Natural killer cell treated with Interleukin-12 subunit alpha and Interleukin-12 subunit beta and Interleukin-15 and Interleukin-18, amount 100 ng/mL, for 72 hours (primary cell): ENCODE data around the gene OR51B6. TPM values are rescaled to one million over a fixed set of nuclear protein-coding genes. Genes with fewer than 3 reads are reported as not detected.
"Not testable (repeated sequence)": the region's sequence is repeated elsewhere in the genome, so short reads cannot be mapped to it uniquely, and the experiment has no call there.

Experiments used
- ATAC-seq, 2 donors: fragments of 150-1000 bp; cut with Tn5 transposase in 1 of 2; sonication (Bioruptor Pico), chemical (Tn5 transposase) in 1 of 2; 2 replicates each; pipeline ENCODE4 v1.10.0; 2021
- DNase-seq: peaks from one replicate; pipeline ENCODE4 v3.0.0; 2022; ENCODE audit warnings: low spot score
- H3K27ac Mint-ChIP-seq, 2 donors: 1 replicate in 1 of 2; 2 replicates in 1 of 2; pipeline ENCODE4 v1.8.0; 2022; ENCODE audit warnings: mixed read lengths in 2 of 2, mild to moderate bottlenecking in 1 of 2, moderate library complexity in 1 of 2
- H3K27me3 Mint-ChIP-seq, 2 donors: 1 replicate in 1 of 2; 2 replicates in 1 of 2; pipeline ENCODE4 v1.8.0; 2022; ENCODE audit warnings: mixed read lengths in 2 of 2
- H3K36me3 Mint-ChIP-seq: one replicate; pipeline ENCODE4 v1.8.0; 2022; ENCODE audit warnings: mixed read lengths
- H3K4me1 Mint-ChIP-seq, 2 donors: 1 replicate in 1 of 2; 2 replicates in 1 of 2; pipeline ENCODE4 v1.8.0; 2022; ENCODE audit warnings: low read depth in 2 of 2, mixed read lengths in 2 of 2, mild to moderate bottlenecking in 1 of 2
- H3K4me3 Mint-ChIP-seq: one replicate; pipeline ENCODE4 v1.8.0; 2022; ENCODE audit warnings: mixed read lengths
- H3K9me3 Mint-ChIP-seq: 2 replicates; pipeline ENCODE4 v1.8.0; 2022; ENCODE audit warnings: mixed read lengths
- total RNA-seq, 2 donors: library from RNA; stranded (reverse); gene quantifications; one replicate each; pipeline ENCODE4 v1.2.3, GENCODE V29; 2022

Gene OR51B6
- total RNA-seq, 2 donors from 2014 or later = not detected

DNA sequence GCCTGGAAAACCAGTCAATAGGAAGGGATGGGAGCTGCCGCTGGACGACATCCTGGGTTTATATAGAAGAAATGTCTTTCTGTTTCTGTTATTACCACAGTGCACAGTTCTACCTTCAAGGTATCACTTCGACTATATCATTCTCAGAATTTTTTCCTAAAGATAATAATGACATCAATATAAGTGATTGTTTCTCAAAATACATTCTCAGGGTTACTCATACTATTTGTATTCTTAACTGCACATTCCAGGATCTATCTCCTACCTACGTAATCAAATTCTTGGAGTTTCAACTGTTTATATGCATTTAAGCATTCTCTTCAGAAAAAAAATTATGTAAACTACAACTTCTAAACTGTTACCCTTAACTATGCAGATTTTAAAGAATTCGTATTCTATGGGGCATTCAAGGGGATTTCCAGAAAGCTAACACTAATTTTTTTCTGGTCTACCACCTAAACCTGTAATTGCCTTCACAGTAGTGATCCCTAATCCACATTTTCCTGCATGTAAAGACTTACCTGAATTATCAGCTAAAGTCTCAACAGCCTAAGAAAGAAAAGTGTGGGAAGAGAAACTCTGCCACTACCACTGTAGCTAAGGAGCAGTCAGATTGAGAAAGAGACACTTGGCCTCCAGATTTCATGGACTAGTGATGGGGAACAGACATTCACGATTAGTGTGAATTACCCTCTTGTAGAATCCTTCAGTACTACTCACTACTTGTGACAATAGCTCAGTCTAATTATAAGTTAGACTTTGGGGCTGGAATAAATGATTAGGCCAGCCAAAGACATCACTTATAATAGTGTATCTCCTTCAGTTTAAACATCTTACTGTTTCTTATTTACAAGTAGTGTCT, 7.6 kb upstream of the OR51B6 start, which contains the start of gene OR51B5:
Gene OR51B5, minus strand, starts transcription at position 51 of the 862 bp plus-strand sequence. Its CDS starts 0 bp downstream, at position 51.
- no peak for ATAC-seq
- Mint-ChIP-seq H3K27me3 (peaks cover 8 to 10% of the 10 kb centered on the region in 2 donors), H3K27ac (no peak within 1 kb of the TSS), H3K9me3 (peaks cover 3% of the 10 kb centered on the region), H3K4me3 (no peak within 1 kb of the TSS), H3K36me3 (no peaks in the 10 kb centered on the region), H3K4me1 (no peaks in the 10 kb centered on the region)
- no peak for DNase-seq

DNA sequence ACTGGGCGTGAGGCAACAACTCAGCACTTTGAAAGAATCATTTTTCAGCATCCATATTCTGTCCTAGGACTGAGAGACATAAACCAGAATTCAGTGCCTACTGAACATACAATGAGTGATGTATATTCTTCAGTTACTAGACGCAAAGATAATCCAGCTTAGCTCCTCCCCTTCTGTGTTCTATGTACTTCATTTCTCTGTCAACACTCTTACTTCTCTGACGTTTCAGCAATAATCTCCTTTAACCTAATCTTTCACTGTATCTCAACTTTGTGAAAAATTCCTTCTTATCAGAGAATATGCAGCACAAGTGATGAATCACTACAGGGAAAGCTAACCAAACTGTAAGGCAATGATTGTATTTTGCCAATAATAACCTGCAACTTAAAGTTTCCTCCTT, 5.5 kb upstream of the OR51B6 start:
- H3K27me3 Mint-ChIP-seq = peaks cover 13 to 14% of the 10 kb centered on the region in 2 donors
- H3K27ac Mint-ChIP-seq = no peak overlapping the region
- peaks cover 3% of the 10 kb centered on the region for H3K9me3 Mint-ChIP-seq
- no peaks in the 10 kb centered on the region for H3K4me1 Mint-ChIP-seq
- no peaks in the 10 kb centered on the region for H3K36me3 Mint-ChIP-seq
- no peak overlapping the region for H3K4me3 Mint-ChIP-seq
- ATAC-seq (no peak), DNase-seq (no peak)

DNA sequence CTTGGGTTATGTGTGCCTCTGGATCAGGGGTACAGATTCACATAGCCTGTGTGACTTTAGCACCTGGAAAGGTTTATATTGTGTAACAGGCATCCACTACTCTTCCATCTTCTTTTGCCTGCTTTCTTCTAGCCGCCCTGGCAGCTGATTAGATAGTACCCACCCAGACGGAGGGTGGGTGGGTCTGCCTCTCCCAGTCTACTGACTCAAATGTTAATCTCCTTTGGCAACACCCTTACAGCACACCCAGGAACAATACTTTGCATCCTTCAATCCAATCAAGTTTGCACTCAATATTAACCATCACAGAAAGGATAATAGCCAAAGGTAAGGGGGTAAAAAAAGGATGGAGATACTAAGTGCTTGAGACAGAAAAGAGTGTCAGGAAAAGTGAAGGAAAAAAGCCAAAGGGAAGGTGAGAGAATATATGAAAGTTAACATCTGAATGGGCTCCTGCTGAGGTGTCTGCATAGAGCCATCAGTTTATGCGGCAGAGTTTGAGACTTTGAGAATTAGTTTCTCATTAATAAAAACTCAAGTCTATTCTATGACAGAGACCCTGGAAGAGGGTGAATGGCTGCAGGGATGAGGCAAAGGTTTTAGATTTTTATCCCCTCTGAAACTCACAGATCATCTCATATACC, 2.6 kb upstream of the OR51B6 start:
- Mint-ChIP-seq H3K27me3 (peaks cover 10 to 14% of the 10 kb centered on the region in 2 donors), H3K27ac (no peak overlapping the region), H3K4me3 (no peak overlapping the region), H3K36me3 (no peaks in the 10 kb centered on the region), H3K4me1 (no peaks in the 10 kb centered on the region), H3K9me3 (peaks cover 8% of the 10 kb centered on the region)
- ATAC-seq (no peak), DNase-seq (no peak)

- no peak for DNase-seq
- H3K27ac Mint-ChIP-seq = no peak overlapping the region
- no peak overlapping the region for H3K4me3 Mint-ChIP-seq
- no peak for ATAC-seq
- no peaks in the 10 kb centered on the region for H3K36me3 Mint-ChIP-seq
- peaks cover 8 to 14% of the 10 kb centered on the region in 2 donors for H3K27me3 Mint-ChIP-seq
- H3K9me3 Mint-ChIP-seq = peaks cover 8% of the 10 kb centered on the region
- no peaks in the 10 kb centered on the region for H3K4me1 Mint-ChIP-seq
Observed at GRCh38 chr11:5349550-5349949, 1.8 kb upstream of the OR51B6 start.

- peaks cover 11% of the 10 kb centered on the region for H3K9me3 Mint-ChIP-seq
- not testable (repeated sequence) for H3K4me3 Mint-ChIP-seq, H3K27ac Mint-ChIP-seq, H3K36me3 Mint-ChIP-seq, H3K27me3 Mint-ChIP-seq, H3K4me1 Mint-ChIP-seq, ATAC-seq, DNase-seq
Observed at GRCh38 chr11:5356031-5356430, 4.7 kb downstream of the OR51B6 start.

DNA sequence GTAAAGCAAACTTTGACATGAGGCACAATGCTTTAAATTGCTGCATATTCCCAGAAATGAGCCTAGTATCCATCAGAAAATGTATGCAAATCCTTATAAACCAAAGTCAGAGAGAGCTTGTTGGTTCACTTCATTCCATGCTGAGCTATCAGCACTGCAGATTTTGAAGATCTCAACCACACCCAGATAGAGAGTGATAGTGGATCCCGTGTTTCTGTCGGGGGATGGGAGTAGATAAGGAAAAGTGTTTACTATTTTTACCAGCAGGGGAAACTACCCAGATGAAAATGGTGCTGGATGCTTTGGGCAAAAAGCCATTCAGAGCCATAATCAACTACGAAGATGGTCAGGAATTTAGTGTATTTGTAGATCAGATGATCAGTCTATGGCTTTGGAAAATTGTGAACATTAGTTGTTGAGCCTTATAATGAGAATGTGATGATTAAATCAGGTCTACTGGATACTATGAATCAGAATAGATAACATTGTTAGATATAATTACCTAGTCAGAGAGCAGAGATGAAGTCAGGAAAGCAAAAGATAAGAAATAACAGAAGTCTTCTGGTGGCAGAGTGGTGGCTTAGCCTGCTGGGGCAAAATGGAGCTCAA, 10.8 kb downstream of the OR51B6 start:
- H3K27me3 Mint-ChIP-seq = peaks cover 2 to 24% of the 10 kb centered on the region in 2 donors
- no peaks in the 10 kb centered on the region for H3K36me3 Mint-ChIP-seq
- no peaks in the 10 kb centered on the region for H3K4me1 Mint-ChIP-seq
- DNase-seq (no peak), ATAC-seq (no peak)
- H3K27ac Mint-ChIP-seq = no peak overlapping the region
- H3K4me3 Mint-ChIP-seq = no peak overlapping the region
- peaks cover 5% of the 10 kb centered on the region for H3K9me3 Mint-ChIP-seq

GRCh38 chr11:5363679-5364078, 12.4 kb downstream of the OR51B6 start:
- no peak for DNase-seq
- Mint-ChIP-seq H3K4me1 (no peaks in the 10 kb centered on the region), H3K9me3 (peaks cover 2% of the 10 kb centered on the region), H3K4me3 (no peak overlapping the region), H3K36me3 (no peaks in the 10 kb centered on the region), H3K27me3 (peaks cover 2 to 17% of the 10 kb centered on the region in 2 donors), H3K27ac (no peak overlapping the region)
- ATAC-seq = no peak

- no peak for DNase-seq
- H3K4me1 Mint-ChIP-seq = no peaks in the 10 kb centered on the region
- H3K27ac Mint-ChIP-seq = no peak overlapping the region
- H3K4me3 Mint-ChIP-seq = no peak overlapping the region
- no peaks in the 10 kb centered on the region for H3K36me3 Mint-ChIP-seq
- ATAC-seq = no peak
- peaks cover 2 to 17% of the 10 kb centered on the region in 2 donors for H3K27me3 Mint-ChIP-seq
- H3K9me3 Mint-ChIP-seq = peaks cover 2% of the 10 kb centered on the region
Observed at GRCh38 chr11:5364214-5364613, 12.9 kb downstream of the OR51B6 start.

GRCh38 chr11:5366365-5366764, 15.1 kb downstream of the OR51B6 start:
- not testable (repeated sequence) for H3K36me3 Mint-ChIP-seq, DNase-seq, H3K4me1 Mint-ChIP-seq, H3K4me3 Mint-ChIP-seq, ATAC-seq, H3K27ac Mint-ChIP-seq, H3K9me3 Mint-ChIP-seq
- H3K27me3 Mint-ChIP-seq = peaks cover 2 to 17% of the 10 kb centered on the region in 2 donors

GRCh38 chr11:5366856-5367255, 15.5 kb downstream of the OR51B6 start:
- no peaks in the 10 kb centered on the region for H3K4me1 Mint-ChIP-seq
- H3K27ac Mint-ChIP-seq = no peak overlapping the region
- DNase-seq = no peak
- H3K9me3 Mint-ChIP-seq = peaks cover 2% of the 10 kb centered on the region
- peaks cover 2 to 17% of the 10 kb centered on the region in 2 donors for H3K27me3 Mint-ChIP-seq
- H3K4me3 Mint-ChIP-seq = no peak overlapping the region
- ATAC-seq = no peak
- H3K36me3 Mint-ChIP-seq = no peaks in the 10 kb centered on the region

GRCh38 chr11:5367448-5368074, 16.3 kb downstream of the OR51B6 start:
- Mint-ChIP-seq H3K9me3 (peaks cover 2% of the 10 kb centered on the region), H3K36me3 (no peaks in the 10 kb centered on the region), H3K27ac (no peak overlapping the region), H3K27me3 (peaks cover 2 to 17% of the 10 kb centered on the region in 2 donors), H3K4me1 (no peaks in the 10 kb centered on the region), H3K4me3 (no peak overlapping the region)
- DNase-seq (no peak), ATAC-seq (no peak)

DNA sequence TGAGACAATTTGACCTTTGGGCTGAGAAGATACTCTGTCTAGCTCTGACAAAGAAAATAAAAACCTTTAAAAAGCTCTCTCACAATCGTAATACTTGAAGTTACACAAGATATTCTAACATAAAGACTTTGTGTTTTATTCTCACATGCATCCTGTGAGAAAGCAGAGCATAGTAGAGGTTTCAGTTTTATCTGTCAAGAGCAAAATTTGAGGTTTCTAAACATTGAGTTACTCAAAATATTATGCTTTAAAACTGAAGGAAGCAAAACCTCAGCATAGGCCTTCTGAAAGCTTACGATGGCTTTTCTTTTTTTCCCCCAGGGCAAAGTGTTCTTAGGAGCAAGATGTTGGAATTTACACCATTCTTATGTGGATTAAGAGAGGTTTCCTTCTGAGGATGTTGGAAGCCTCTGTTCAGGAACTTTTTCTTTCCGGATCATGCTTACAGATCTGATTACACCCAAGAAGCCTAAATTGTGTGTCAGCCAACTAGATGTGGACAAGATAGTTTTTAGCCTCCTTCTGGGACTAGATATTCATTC, 17.3 kb downstream of the OR51B6 start:
- peaks cover 2 to 17% of the 10 kb centered on the region in 2 donors for H3K27me3 Mint-ChIP-seq
- H3K9me3 Mint-ChIP-seq = peaks cover 2% of the 10 kb centered on the region
- H3K27ac Mint-ChIP-seq = no peak overlapping the region
- ATAC-seq (no peak), DNase-seq (no peak)
- no peaks in the 10 kb centered on the region for H3K4me1 Mint-ChIP-seq
- H3K36me3 Mint-ChIP-seq = no peaks in the 10 kb centered on the region
- no peak overlapping the region for H3K4me3 Mint-ChIP-seq

DNA sequence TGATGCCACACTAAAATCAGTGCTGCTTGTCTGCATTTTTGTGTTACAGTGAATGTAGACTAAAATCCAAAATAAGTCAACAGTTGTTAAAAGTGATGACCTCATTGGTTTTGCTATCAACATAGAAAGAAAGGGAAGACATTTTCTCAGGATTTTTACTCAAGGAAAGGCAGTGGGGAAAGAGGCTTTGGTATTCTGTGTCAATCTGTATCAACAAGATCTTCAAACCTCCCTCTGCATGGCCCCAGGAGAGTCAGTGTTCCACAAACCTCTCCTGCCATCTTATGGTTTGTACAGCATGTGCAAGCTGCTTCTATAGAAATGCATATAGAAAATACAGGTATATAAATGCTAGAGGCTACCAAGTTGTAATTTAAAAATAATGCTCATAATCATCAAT, 18.5 kb downstream of the OR51B6 start:
- no peak for DNase-seq
- Mint-ChIP-seq H3K4me3 (no peak overlapping the region), H3K27me3 (peaks cover 2 to 17% of the 10 kb centered on the region in 2 donors), H3K4me1 (no peaks in the 10 kb centered on the region), H3K36me3 (no peaks in the 10 kb centered on the region), H3K27ac (no peak overlapping the region), H3K9me3 (peaks cover 2% of the 10 kb centered on the region)
- ATAC-seq = no peak
